Calu3 (cell line): ENCODE results near the gene TSSK2. TPM values are rescaled to one million over a fixed set of nuclear protein-coding genes. Genes with fewer than 3 reads are reported as not detected.

ENCODE experiments used
- BruUV-seq: library from RNA; stranded (reverse); fragments of 400-500 nt; replicated peaks from 2 replicates; lab custom pipeline; 2021; lab: Mats Ljungman, UMichigan
- CTCF ChIA-PET: fragments of 300-600 bp; sonication (Branson Sonifier 250); formaldehyde crosslinking; loops from one replicate; lab custom pipeline; 2022; ENCODE audit warnings: antibody characterized with exemption; lab: Charles Lee
- DNase-seq: peaks from one replicate; pipeline ENCODE4 v3.0.0; 2022
- H3K27ac Mint-ChIP-seq: one replicate; pipeline ENCODE4 v1.8.0; 2022; ENCODE audit warnings: mixed read lengths; ENCODE audit not compliant: unreplicated experiment
- H3K27me3 Mint-ChIP-seq: one replicate; pipeline ENCODE4 v1.8.0; 2022; ENCODE audit warnings: mixed read lengths; ENCODE audit not compliant: unreplicated experiment
- H3K36me3 Mint-ChIP-seq: one replicate; pipeline ENCODE4 v1.8.0; 2022; ENCODE audit warnings: mild to moderate bottlenecking, moderate library complexity, mixed read lengths; ENCODE audit not compliant: insufficient read depth, unreplicated experiment
- H3K4me1 Mint-ChIP-seq: one replicate; pipeline ENCODE4 v1.8.0; 2022; ENCODE audit warnings: mild to moderate bottlenecking, low read depth, mixed read lengths; ENCODE audit not compliant: unreplicated experiment
- H3K4me3 Mint-ChIP-seq: one replicate; pipeline ENCODE4 v1.8.0; 2022; ENCODE audit warnings: mild to moderate bottlenecking, low read depth, moderate library complexity, mixed read lengths; ENCODE audit not compliant: unreplicated experiment
- H3K9me3 Mint-ChIP-seq: one replicate; pipeline ENCODE4 v1.8.0; 2022; ENCODE audit warnings: low read depth, mixed read lengths; ENCODE audit not compliant: unreplicated experiment
- CTCF ChIP-seq: fragments of 200-600 bp; IDR thresholded peaks from one replicate; pipeline ENCODE4 v1.8.0; 2022; ENCODE audit warnings: antibody characterized with exemption; ENCODE audit not compliant: unreplicated experiment
- intact Hi-C: fragments of 100-400 bp; cut with micrococcal nuclease; formaldehyde crosslinking; loops from one replicate; pipeline ENCODE4 v1.10.0; 2022; ENCODE audit not compliant: unreplicated experiment
- total RNA-seq: library from RNA; stranded (reverse); gene quantifications from 2 replicates; pipeline ENCODE4 v1.2.3, GENCODE V29; 2022

TSSK2 gene
- total RNA-seq, 1 experiment from 2014 or later = not detected

GRCh38 chr22:19129871-19130270 is 1.2 kb upstream of the TSSK2 start:
- no peak for TF ChIP-seq CTCF
- Mint-ChIP-seq H3K27me3 (no peaks in the 10 kb centered on the region), H3K9me3 (no peaks in the 10 kb centered on the region), H3K36me3 (peaks cover 14% of the 10 kb centered on the region), H3K4me1 (no peaks in the 10 kb centered on the region), H3K4me3 (no peak overlapping the region), H3K27ac (no peak overlapping the region)
- BruUV-seq = no TSS peak
- intact Hi-C loops = no loop called here
- DNase-seq = no peak
- CTCF ChIA-PET = interaction anchor here (0.5 kb wide), 1 partner anchor 43 kb away, joined by 6 read pairs; no protein-coding TSS in a partner anchor

- BruUV-seq = no TSS peak
- Mint-ChIP-seq H3K27me3 (no peaks in the 10 kb centered on the region), H3K27ac (no peak overlapping the region), H3K9me3 (no peaks in the 10 kb centered on the region), H3K36me3 (peaks cover 26% of the 10 kb centered on the region), H3K4me3 (no peak overlapping the region), H3K4me1 (no peaks in the 10 kb centered on the region)
- intact Hi-C loops = no loop called here
- TF ChIP-seq CTCF = no peak
- CTCF ChIA-PET = no interaction called here
- DNase-seq = no peak
Observed at GRCh38 chr22:19131685-19132015, 542 bp downstream of the TSSK2 start.

GRCh38 chr22:19132153-19132552 is 1.0 kb downstream of the TSSK2 start:
- Mint-ChIP-seq H3K4me1 (no peaks in the 10 kb centered on the region), H3K27ac (no peak overlapping the region), H3K36me3 (peaks cover 31% of the 10 kb centered on the region), H3K9me3 (no peaks in the 10 kb centered on the region), H3K4me3 (no peak overlapping the region), H3K27me3 (no peaks in the 10 kb centered on the region)
- CTCF ChIA-PET = no interaction called here
- no peak for DNase-seq
- BruUV-seq = no TSS peak
- no peak for TF ChIP-seq CTCF
- intact Hi-C loops = no loop called here

GRCh38 chr22:19132693-19133400 is 1.7 kb downstream of the TSSK2 start:
- BruUV-seq = no TSS peak
- Mint-ChIP-seq H3K4me3 (no peak overlapping the region), H3K27me3 (no peaks in the 10 kb centered on the region), H3K27ac (no peak overlapping the region), H3K36me3 (peaks cover 31% of the 10 kb centered on the region), H3K4me1 (no peaks in the 10 kb centered on the region), H3K9me3 (no peaks in the 10 kb centered on the region)
- intact Hi-C loops = no loop called here
- CTCF ChIA-PET = interaction anchor here (0.7 kb wide), 1 partner anchor 21 kb away, joined by 3 read pairs; no protein-coding TSS in a partner anchor
- no peak for DNase-seq
- TF ChIP-seq CTCF = no peak
